ENCODE data around the gene PXN. TPM values are rescaled to one million over a fixed set of nuclear protein-coding genes. Genes with fewer than 3 reads are reported as not detected.
"Not testable (repeated sequence)": the region's sequence is repeated elsewhere in the genome, so short reads cannot be mapped to it uniquely, and the experiment has no call there.

The PXN gene
- total RNA-seq, 1 donor from 2014 or later: 282 TPM

- intact Hi-C loops (cut with DNase I): loop anchor here (5.0 kb wide), 1 partner anchor 378 kb away; the partner anchor contains the start of gene POP5
- DNase-seq (ENCODE audit: low spot score in 2 of 2): no peak
- H3K36me3 ChIP-seq: peaks cover 4 to 5% of the 10 kb centered on the region in 2 donors
- no peak overlapping the region for H3K4me3 ChIP-seq
- H3K27ac ChIP-seq: no peak overlapping the region
- H3K4me1 ChIP-seq: peaks cover 12% of the 10 kb centered on the region in 2 donors
- H3K27me3 ChIP-seq: no peaks in the 10 kb centered on the region
- TF ChIP-seq, protein P1, sequence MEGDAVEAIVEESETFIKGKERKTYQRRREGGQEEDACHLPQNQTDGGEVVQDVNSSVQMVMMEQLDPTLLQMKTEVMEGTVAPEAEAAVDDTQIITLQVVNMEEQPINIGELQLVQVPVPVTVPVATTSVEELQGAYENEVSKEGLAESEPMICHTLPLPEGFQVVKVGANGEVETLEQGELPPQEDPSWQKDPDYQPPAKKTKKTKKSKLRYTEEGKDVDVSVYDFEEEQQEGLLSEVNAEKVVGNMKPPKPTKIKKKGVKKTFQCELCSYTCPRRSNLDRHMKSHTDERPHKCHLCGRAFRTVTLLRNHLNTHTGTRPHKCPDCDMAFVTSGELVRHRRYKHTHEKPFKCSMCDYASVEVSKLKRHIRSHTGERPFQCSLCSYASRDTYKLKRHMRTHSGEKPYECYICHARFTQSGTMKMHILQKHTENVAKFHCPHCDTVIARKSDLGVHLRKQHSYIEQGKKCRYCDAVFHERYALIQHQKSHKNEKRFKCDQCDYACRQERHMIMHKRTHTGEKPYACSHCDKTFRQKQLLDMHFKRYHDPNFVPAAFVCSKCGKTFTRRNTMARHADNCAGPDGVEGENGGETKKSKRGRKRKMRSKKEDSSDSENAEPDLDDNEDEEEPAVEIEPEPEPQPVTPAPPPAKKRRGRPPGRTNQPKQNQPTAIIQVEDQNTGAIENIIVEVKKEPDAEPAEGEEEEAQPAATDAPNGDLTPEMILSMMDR (IDR thresholded peaks at IDR 0.05): no peak
- no peaks in the 10 kb centered on the region for H3K9me3 ChIP-seq
Observed at GRCh38 chr12:120204171-120204570, 61.4 kb downstream of the PXN start.

- Histone ChIP-seq H3K4me3 (peak overlapping the region; percentile 74 to 84), H3K4me1 (peaks cover 16 to 18% of the 10 kb centered on the region in 2 donors), H3K27me3 (no peaks in the 10 kb centered on the region), H3K27ac (peak overlapping the region; percentile 73 to 74), H3K9me3 (no peaks in the 10 kb centered on the region), H3K36me3 (peaks cover 37 to 39% of the 10 kb centered on the region in 2 donors)
- no peak for DNase-seq (ENCODE audit: low spot score in 2 of 2)
- TF ChIP-seq, protein P1 (IDR thresholded peaks at IDR 0.05): no peak
- intact Hi-C loops (cut with DNase I): loop anchor here (2.0 to 5.0 kb wide), 2 partner anchors 64 to 382 kb away; partner anchors contain the start of genes POP5 and PXN
Observed at GRCh38 chr12:120200364-120200800, 65.1 kb downstream of the PXN start.

- intact Hi-C loops (cut with DNase I): loop anchor here (2.0 to 5.0 kb wide), 2 partner anchors 65 to 383 kb away; partner anchors contain the start of genes POP5 and PXN
- Histone ChIP-seq H3K4me1 (peaks cover 16 to 25% of the 10 kb centered on the region in 2 donors), H3K27ac (peak overlapping the region; percentile 73 to 74), H3K27me3 (no peaks in the 10 kb centered on the region), H3K4me3 (peak overlapping the region; percentile 74 to 84), H3K9me3 (no peaks in the 10 kb centered on the region), H3K36me3 (peaks cover 37 to 39% of the 10 kb centered on the region in 2 donors)
- peak in 1 of 2 donors; percentile 74 for DNase-seq (ENCODE audit: low spot score in 2 of 2)
- TF ChIP-seq, protein P1 (IDR thresholded peaks at IDR 0.05): no peak
Observed at GRCh38 chr12:120199595-120200306, 65.8 kb downstream of the PXN start.

DNA sequence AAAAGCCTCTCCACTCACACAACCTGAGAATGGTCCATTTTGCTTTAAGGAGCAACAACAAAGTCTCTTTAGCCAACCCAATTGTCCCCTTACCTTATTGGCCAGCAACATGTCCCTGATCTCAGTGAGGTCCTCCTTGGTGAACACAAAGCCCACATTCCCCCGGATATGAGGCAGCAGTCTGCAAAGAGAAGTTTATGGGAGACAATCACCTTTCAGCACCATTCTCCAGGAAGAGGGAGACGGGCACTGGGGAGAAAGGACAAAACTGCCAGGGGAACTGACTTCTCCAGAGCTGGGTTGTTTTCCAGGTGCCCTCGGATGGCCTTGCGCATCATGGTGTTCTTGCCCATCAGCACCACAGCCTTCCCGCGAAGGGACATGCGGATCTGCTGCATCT is 66.5 kb downstream of the PXN start:
- Histone ChIP-seq H3K4me3 (peak overlapping the region; percentile 74 to 84), H3K27me3 (no peaks in the 10 kb centered on the region), H3K27ac (no peak overlapping the region), H3K9me3 (no peaks in the 10 kb centered on the region), H3K36me3 (peaks cover 37 to 39% of the 10 kb centered on the region in 2 donors), H3K4me1 (peaks cover 16 to 26% of the 10 kb centered on the region in 2 donors)
- TF ChIP-seq, protein P1 (IDR thresholded peaks at IDR 0.05): no peak
- no peak for DNase-seq (ENCODE audit: low spot score in 2 of 2)
- intact Hi-C loops (cut with DNase I): no loop called here

- Histone ChIP-seq H3K9me3 (no peaks in the 10 kb centered on the region), H3K4me3 (no peak overlapping the region), H3K27ac (no peak overlapping the region), H3K36me3 (peaks cover 37 to 39% of the 10 kb centered on the region in 2 donors), H3K27me3 (no peaks in the 10 kb centered on the region), H3K4me1 (peaks cover 22 to 35% of the 10 kb centered on the region in 2 donors)
- intact Hi-C loops (cut with DNase I): no loop called here
- TF ChIP-seq, protein P1 (IDR thresholded peaks at IDR 0.05): no peak
- no peak for DNase-seq (ENCODE audit: low spot score in 2 of 2)
Observed at GRCh38 chr12:120197542-120197887, 68.0 kb downstream of the PXN start.

GRCh38 chr12:120196817-120197541 is 68.6 kb downstream of the PXN start:
- intact Hi-C loops (cut with DNase I); DNase-seq (ENCODE audit: low spot score in 2 of 2); H3K27ac ChIP-seq; H3K4me3 ChIP-seq; H3K27me3 ChIP-seq; H3K9me3 ChIP-seq: not testable (repeated sequence)
- Histone ChIP-seq H3K4me1 (peaks cover 22 to 35% of the 10 kb centered on the region in 2 donors), H3K36me3 (peaks cover 37 to 39% of the 10 kb centered on the region in 2 donors)
